Measurements from ENCODE around the gene C17orf67. TPM values are rescaled to one million over a fixed set of nuclear protein-coding genes. Genes with fewer than 3 reads are reported as not detected.

The C17orf67 gene
- total and polyA plus RNA-seq, 2 of the 13 experiments (the other 11 are each of a cell fraction or from before 2014, with no cell fraction given): 0.41 to 0.86 TPM

DNA sequence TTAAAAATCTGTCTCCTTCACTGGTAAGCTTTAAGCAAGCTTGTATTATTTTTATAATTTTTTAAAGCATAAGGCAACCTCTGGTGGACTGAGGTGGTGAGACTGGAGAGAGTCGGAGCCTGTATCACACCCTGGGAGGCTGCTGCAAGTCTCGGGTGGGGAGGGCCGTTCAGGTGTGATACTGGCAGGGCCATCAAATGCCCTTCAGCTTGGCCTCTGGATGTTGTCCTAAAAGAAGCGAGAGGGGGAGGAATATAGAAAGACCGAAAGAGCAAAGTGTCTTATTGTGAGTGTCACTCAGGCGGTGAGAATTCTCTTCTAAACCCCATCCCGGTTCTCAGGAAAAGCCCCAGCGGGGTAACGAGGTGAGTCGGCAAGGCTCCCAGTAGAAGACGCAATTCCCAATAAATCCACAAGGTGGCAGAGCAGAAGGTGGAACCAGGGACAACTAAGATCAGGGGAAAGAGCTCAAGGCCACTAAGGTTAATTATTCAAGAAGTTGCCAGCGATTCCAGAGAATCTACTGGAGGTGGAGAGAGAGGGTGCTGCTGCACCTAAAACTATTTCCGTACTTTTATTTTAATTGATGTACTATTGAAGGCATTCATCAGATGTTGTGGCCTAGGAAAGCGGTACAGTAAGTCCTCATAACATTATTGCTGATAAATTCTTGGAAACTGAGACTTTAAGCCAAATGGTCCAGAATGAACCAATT, 14.1 kb downstream of the C17orf67 start (continued):
- no peak for TF ChIP-seq ZNF138 (CRISPR knock-in tag; IDR thresholded peaks at IDR 0.05; ENCODE audit: low read depth)
- TF ChIP-seq, protein P1, sequence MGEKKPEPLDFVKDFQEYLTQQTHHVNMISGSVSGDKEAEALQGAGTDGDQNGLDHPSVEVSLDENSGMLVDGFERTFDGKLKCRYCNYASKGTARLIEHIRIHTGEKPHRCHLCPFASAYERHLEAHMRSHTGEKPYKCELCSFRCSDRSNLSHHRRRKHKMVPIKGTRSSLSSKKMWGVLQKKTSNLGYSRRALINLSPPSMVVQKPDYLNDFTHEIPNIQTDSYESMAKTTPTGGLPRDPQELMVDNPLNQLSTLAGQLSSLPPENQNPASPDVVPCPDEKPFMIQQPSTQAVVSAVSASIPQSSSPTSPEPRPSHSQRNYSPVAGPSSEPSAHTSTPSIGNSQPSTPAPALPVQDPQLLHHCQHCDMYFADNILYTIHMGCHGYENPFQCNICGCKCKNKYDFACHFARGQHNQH (CRISPR knock-in tag; IDR thresholded peaks at IDR 0.05): peak; percentile 43; the same call in 1 of the 2 replicates
- TF ChIP-seq KDM1A (CRISPR knock-in tag; IDR thresholded peaks at IDR 0.05): no peak
- TF ChIP-seq, protein P2, sequence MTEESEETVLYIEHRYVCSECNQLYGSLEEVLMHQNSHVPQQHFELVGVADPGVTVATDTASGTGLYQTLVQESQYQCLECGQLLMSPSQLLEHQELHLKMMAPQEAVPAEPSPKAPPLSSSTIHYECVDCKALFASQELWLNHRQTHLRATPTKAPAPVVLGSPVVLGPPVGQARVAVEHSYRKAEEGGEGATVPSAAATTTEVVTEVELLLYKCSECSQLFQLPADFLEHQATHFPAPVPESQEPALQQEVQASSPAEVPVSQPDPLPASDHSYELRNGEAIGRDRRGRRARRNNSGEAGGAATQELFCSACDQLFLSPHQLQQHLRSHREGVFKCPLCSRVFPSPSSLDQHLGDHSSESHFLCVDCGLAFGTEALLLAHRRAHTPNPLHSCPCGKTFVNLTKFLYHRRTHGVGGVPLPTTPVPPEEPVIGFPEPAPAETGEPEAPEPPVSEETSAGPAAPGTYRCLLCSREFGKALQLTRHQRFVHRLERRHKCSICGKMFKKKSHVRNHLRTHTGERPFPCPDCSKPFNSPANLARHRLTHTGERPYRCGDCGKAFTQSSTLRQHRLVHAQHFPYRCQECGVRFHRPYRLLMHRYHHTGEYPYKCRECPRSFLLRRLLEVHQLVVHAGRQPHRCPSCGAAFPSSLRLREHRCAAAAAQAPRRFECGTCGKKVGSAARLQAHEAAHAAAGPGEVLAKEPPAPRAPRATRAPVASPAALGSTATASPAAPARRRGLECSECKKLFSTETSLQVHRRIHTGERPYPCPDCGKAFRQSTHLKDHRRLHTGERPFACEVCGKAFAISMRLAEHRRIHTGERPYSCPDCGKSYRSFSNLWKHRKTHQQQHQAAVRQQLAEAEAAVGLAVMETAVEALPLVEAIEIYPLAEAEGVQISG (CRISPR knock-in tag; IDR thresholded peaks at IDR 0.05): peak; percentile 26; the same call in 1 of the 2 replicates
- TF ChIP-seq, protein P3, sequence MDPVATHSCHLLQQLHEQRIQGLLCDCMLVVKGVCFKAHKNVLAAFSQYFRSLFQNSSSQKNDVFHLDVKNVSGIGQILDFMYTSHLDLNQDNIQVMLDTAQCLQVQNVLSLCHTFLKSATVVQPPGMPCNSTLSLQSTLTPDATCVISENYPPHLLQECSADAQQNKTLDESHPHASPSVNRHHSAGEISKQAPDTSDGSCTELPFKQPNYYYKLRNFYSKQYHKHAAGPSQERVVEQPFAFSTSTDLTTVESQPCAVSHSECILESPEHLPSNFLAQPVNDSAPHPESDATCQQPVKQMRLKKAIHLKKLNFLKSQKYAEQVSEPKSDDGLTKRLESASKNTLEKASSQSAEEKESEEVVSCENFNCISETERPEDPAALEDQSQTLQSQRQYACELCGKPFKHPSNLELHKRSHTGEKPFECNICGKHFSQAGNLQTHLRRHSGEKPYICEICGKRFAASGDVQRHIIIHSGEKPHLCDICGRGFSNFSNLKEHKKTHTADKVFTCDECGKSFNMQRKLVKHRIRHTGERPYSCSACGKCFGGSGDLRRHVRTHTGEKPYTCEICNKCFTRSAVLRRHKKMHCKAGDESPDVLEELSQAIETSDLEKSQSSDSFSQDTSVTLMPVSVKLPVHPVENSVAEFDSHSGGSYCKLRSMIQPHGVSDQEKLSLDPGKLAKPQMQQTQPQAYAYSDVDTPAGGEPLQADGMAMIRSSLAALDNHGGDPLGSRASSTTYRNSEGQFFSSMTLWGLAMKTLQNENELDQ (CRISPR knock-in tag; IDR thresholded peaks at IDR 0.05; ENCODE audit: borderline replicate concordance): peak; percentile 10; the same call in 1 of the 2 replicates
- TF ChIP-seq KLF9 (CRISPR knock-in tag; IDR thresholded peaks at IDR 0.05; ENCODE audit: low read depth): no peak
- TF ChIP-seq TARDBP (CRISPR knock-in tag; IDR thresholded peaks at IDR 0.05): 0 out of 2 replicates have a peak, but pooled peaks have one; percentile 55
- TF ChIP-seq KMT2A (CRISPR knock-in tag; IDR thresholded peaks at IDR 0.05): no peak
- TF ChIP-seq ZNF598 (CRISPR knock-in tag; IDR thresholded peaks at IDR 0.05; ENCODE audit: borderline replicate concordance): no peak
- no peak for TF ChIP-seq DR1 (CRISPR knock-in tag; IDR thresholded peaks at IDR 0.05)
- TF ChIP-seq NR2F1 (CRISPR knock-in tag; IDR thresholded peaks at IDR 0.05): peak in 1 of 2 experiments; percentile 36; a peak in 1 of 4 replicates
- no peak for TF ChIP-seq XBP1 (CRISPR knock-in tag; IDR thresholded peaks at IDR 0.05)
- no peak for TF ChIP-seq CENPX (CRISPR knock-in tag; IDR thresholded peaks at IDR 0.05)
- no peak for TF ChIP-seq TP53 (CRISPR knock-in tag; conservative IDR thresholded peaks at IDR 0.05)
- TF ChIP-seq ZNF383 (CRISPR knock-in tag; IDR thresholded peaks at IDR 0.05; ENCODE audit: borderline replicate concordance): no peak
- TF ChIP-seq JUNB (CRISPR knock-in tag; IDR thresholded peaks at IDR 0.05; ENCODE audit: borderline replicate concordance): no peak
- TF ChIP-seq, protein P4, sequence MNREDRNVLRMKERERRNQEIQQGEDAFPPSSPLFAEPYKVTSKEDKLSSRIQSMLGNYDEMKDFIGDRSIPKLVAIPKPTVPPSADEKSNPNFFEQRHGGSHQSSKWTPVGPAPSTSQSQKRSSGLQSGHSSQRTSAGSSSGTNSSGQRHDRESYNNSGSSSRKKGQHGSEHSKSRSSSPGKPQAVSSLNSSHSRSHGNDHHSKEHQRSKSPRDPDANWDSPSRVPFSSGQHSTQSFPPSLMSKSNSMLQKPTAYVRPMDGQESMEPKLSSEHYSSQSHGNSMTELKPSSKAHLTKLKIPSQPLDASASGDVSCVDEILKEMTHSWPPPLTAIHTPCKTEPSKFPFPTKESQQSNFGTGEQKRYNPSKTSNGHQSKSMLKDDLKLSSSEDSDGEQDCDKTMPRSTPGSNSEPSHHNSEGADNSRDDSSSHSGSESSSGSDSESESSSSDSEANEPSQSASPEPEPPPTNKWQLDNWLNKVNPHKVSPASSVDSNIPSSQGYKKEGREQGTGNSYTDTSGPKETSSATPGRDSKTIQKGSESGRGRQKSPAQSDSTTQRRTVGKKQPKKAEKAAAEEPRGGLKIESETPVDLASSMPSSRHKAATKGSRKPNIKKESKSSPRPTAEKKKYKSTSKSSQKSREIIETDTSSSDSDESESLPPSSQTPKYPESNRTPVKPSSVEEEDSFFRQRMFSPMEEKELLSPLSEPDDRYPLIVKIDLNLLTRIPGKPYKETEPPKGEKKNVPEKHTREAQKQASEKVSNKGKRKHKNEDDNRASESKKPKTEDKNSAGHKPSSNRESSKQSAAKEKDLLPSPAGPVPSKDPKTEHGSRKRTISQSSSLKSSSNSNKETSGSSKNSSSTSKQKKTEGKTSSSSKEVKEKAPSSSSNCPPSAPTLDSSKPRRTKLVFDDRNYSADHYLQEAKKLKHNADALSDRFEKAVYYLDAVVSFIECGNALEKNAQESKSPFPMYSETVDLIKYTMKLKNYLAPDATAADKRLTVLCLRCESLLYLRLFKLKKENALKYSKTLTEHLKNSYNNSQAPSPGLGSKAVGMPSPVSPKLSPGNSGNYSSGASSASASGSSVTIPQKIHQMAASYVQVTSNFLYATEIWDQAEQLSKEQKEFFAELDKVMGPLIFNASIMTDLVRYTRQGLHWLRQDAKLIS (CRISPR knock-in tag; IDR thresholded peaks at IDR 0.05): no peak
